ENCODE measurements around the gene SMOC1. TPM values are rescaled to one million over a fixed set of nuclear protein-coding genes. Genes with fewer than 3 reads are reported as not detected.

SMOC1 gene
- total RNA-seq, 1 experiment from 2014 or later, result not detected

GRCh38 chr14:69979882-69980281 lies 100.7 kb downstream of the SMOC1 start:
- CTCF ChIA-PET, result no interaction called here
- intact Hi-C loops (cut with micrococcal nuclease; ENCODE audit: unreplicated experiment), result no loop called here
- Histone ChIP-seq H3K9me3 (ENCODE audit: insufficient read depth, low read depth) (no peaks in the 10 kb centered on the region), H3K4me2 (0 out of 2 replicates have a peak overlapping the region, but pooled peaks have one; percentile 43), H3F3A (ENCODE audit: insufficient read depth, low read depth) (no peaks in the 10 kb centered on the region), H3K27me3 (ENCODE audit: insufficient read depth, low read depth) (no peaks in the 10 kb centered on the region), H3K9me2 (ENCODE audit: insufficient read depth) (no peaks in the 10 kb centered on the region), H2AFZ (no peak overlapping the region), H3K36me3 (ENCODE audit: low read depth) (no peaks in the 10 kb centered on the region), H3K4me3 (no peak overlapping the region), H3K79me2 (ENCODE audit: low read depth) (no peaks in the 10 kb centered on the region), H3K27ac (0 out of 2 replicates have a peak overlapping the region, but pooled peaks have one; percentile 20), H3K4me1 (replicated peaks; ENCODE audit: insufficient read depth) (peaks cover 26% of the 10 kb centered on the region), H4K20me1 (ENCODE audit: insufficient read depth) (no peaks in the 10 kb centered on the region)
- DNase-seq, result no peak
- TF ChIP-seq CTCF (conservative IDR thresholded peaks at IDR 0.05) (no peak), EZH2 (IDR thresholded peaks at IDR 0.05; ENCODE audit: low read depth) (no peak)
- POLR2A ChIA-PET (ENCODE audit: unreplicated experiment), result no interaction called here
- BruUV-seq (replicated peaks), result no TSS peak

GRCh38 chr14:69980457-69981425 lies 101.5 kb downstream of the SMOC1 start:
- peak overlapping the region; percentile 43 for H3K4me2 ChIP-seq
- no peaks in the 10 kb centered on the region for H4K20me1 ChIP-seq (ENCODE audit: insufficient read depth)
- peak overlapping the region; percentile 45 for H3K27ac ChIP-seq
- POLR2A ChIA-PET (ENCODE audit: unreplicated experiment), result no interaction called here
- no peak overlapping the region; the same call in 1 of the 2 replicates for H2AFZ ChIP-seq
- TF ChIP-seq EZH2 (IDR thresholded peaks at IDR 0.05; ENCODE audit: low read depth) (no peak), CTCF (conservative IDR thresholded peaks at IDR 0.05) (no peak)
- intact Hi-C loops (cut with micrococcal nuclease; ENCODE audit: unreplicated experiment), result no loop called here
- no peak overlapping the region for H3K4me3 ChIP-seq
- no peaks in the 10 kb centered on the region for H3K9me2 ChIP-seq (ENCODE audit: insufficient read depth)
- H3K4me1 ChIP-seq (replicated peaks; ENCODE audit: insufficient read depth), result peaks cover 30% of the 10 kb centered on the region
- H3K9me3 ChIP-seq (ENCODE audit: insufficient read depth, low read depth), result no peaks in the 10 kb centered on the region
- DNase-seq, result peak in 1 of 2 experiments; percentile 70
- CTCF ChIA-PET, result no interaction called here
- no TSS peak for BruUV-seq (replicated peaks)
- H3K36me3 ChIP-seq (ENCODE audit: low read depth), result no peaks in the 10 kb centered on the region
- no peaks in the 10 kb centered on the region for H3K27me3 ChIP-seq (ENCODE audit: insufficient read depth, low read depth)
- H3K79me2 ChIP-seq (ENCODE audit: low read depth), result no peaks in the 10 kb centered on the region
- H3F3A ChIP-seq (ENCODE audit: insufficient read depth, low read depth), result no peaks in the 10 kb centered on the region

GRCh38 chr14:69982220-69982839 lies 103.1 kb downstream of the SMOC1 start:
- Histone ChIP-seq H4K20me1 (ENCODE audit: insufficient read depth) (no peaks in the 10 kb centered on the region), H3K4me1 (replicated peaks; ENCODE audit: insufficient read depth) (peaks cover 30% of the 10 kb centered on the region), H3K9me3 (ENCODE audit: insufficient read depth, low read depth) (no peaks in the 10 kb centered on the region), H3K36me3 (ENCODE audit: low read depth) (no peaks in the 10 kb centered on the region), H3K4me2 (no peak overlapping the region), H3F3A (ENCODE audit: insufficient read depth, low read depth) (no peaks in the 10 kb centered on the region), H3K27me3 (ENCODE audit: insufficient read depth, low read depth) (no peaks in the 10 kb centered on the region), H3K79me2 (ENCODE audit: low read depth) (no peaks in the 10 kb centered on the region), H3K9me2 (ENCODE audit: insufficient read depth) (no peaks in the 10 kb centered on the region), H3K4me3 (no peak overlapping the region), H2AFZ (no peak overlapping the region), H3K27ac (no peak overlapping the region)
- intact Hi-C loops (cut with micrococcal nuclease; ENCODE audit: unreplicated experiment), result no loop called here
- TF ChIP-seq EZH2 (IDR thresholded peaks at IDR 0.05; ENCODE audit: low read depth) (no peak), CTCF (conservative IDR thresholded peaks at IDR 0.05) (no peak)
- ChIA-PET POLR2A (ENCODE audit: unreplicated experiment) (no interaction called here), CTCF (no interaction called here)
- no peak for DNase-seq
- BruUV-seq (replicated peaks), result no TSS peak
